Calu3 (cell line): ENCODE measurements around the gene TSHZ3. TPM values are rescaled to one million over a fixed set of nuclear protein-coding genes. Genes with fewer than 3 reads are reported as not detected.

Source experiments
- BruUV-seq: library from RNA; stranded (reverse); fragments of 400-500 nt; replicated peaks from 2 replicates; lab custom pipeline; 2021; lab: Mats Ljungman, UMichigan
- CTCF ChIA-PET: fragments of 300-600 bp; sonication (Branson Sonifier 250); formaldehyde crosslinking; loops from one replicate; lab custom pipeline; 2022; ENCODE audit warnings: antibody characterized with exemption; lab: Charles Lee
- DNase-seq: peaks from one replicate; pipeline ENCODE4 v3.0.0; 2022
- H3K27ac Mint-ChIP-seq: one replicate; pipeline ENCODE4 v1.8.0; 2022; ENCODE audit warnings: mixed read lengths; ENCODE audit not compliant: unreplicated experiment
- H3K27me3 Mint-ChIP-seq: one replicate; pipeline ENCODE4 v1.8.0; 2022; ENCODE audit warnings: mixed read lengths; ENCODE audit not compliant: unreplicated experiment
- H3K36me3 Mint-ChIP-seq: one replicate; pipeline ENCODE4 v1.8.0; 2022; ENCODE audit warnings: mild to moderate bottlenecking, moderate library complexity, mixed read lengths; ENCODE audit not compliant: insufficient read depth, unreplicated experiment
- H3K4me1 Mint-ChIP-seq: one replicate; pipeline ENCODE4 v1.8.0; 2022; ENCODE audit warnings: mild to moderate bottlenecking, low read depth, mixed read lengths; ENCODE audit not compliant: unreplicated experiment
- H3K4me3 Mint-ChIP-seq: one replicate; pipeline ENCODE4 v1.8.0; 2022; ENCODE audit warnings: mild to moderate bottlenecking, low read depth, moderate library complexity, mixed read lengths; ENCODE audit not compliant: unreplicated experiment
- H3K9me3 Mint-ChIP-seq: one replicate; pipeline ENCODE4 v1.8.0; 2022; ENCODE audit warnings: low read depth, mixed read lengths; ENCODE audit not compliant: unreplicated experiment
- CTCF ChIP-seq: fragments of 200-600 bp; IDR thresholded peaks from one replicate; pipeline ENCODE4 v1.8.0; 2022; ENCODE audit warnings: antibody characterized with exemption; ENCODE audit not compliant: unreplicated experiment
- intact Hi-C: fragments of 100-400 bp; cut with micrococcal nuclease; formaldehyde crosslinking; loops from one replicate; pipeline ENCODE4 v1.10.0; 2022; ENCODE audit not compliant: unreplicated experiment
- total RNA-seq: library from RNA; stranded (reverse); gene quantifications from 2 replicates; pipeline ENCODE4 v1.2.3, GENCODE V29; 2022

The TSHZ3 gene
- total RNA-seq, 1 experiment from 2014 or later = not detected

DNA sequence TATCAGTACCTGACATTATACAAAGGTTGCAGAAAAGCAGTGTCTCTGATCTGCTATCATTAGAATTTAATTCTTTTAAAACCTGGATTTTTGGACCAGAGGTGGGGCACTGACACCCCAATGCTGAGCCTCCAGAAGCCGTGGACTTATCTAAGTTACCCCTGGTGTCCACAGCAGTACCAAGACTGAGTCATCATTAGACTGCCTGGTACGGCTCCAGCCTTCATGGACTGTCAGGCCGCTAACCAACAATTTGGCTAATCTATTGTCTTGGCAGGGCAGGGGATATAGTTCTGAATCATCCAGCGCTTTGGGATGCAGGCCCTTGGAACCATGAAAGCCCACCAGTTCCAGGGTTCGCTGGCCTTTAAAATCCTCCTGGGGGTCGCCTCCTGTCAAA is 78.3 kb downstream of the TSHZ3 start:
- TF ChIP-seq CTCF = no peak
- intact Hi-C loops = no loop called here
- BruUV-seq = no TSS peak
- CTCF ChIA-PET = no interaction called here
- H3K4me1 Mint-ChIP-seq = no peaks in the 10 kb centered on the region
- no peak overlapping the region for H3K4me3 Mint-ChIP-seq
- peaks cover 20% of the 10 kb centered on the region for H3K9me3 Mint-ChIP-seq
- peaks cover 3% of the 10 kb centered on the region for H3K36me3 Mint-ChIP-seq
- H3K27ac Mint-ChIP-seq = no peak overlapping the region
- no peak for DNase-seq
- no peaks in the 10 kb centered on the region for H3K27me3 Mint-ChIP-seq

- CTCF ChIA-PET = no interaction called here
These were observed 79.7 kb downstream of the TSHZ3 start for GRCh38 chr19:31269425-31270127.

GRCh38 chr19:31268751-31269383 is 80.4 kb downstream of the TSHZ3 start:
- CTCF ChIA-PET = no interaction called here
- peaks cover 17% of the 10 kb centered on the region for H3K9me3 Mint-ChIP-seq
- H3K27ac Mint-ChIP-seq = no peak overlapping the region
- H3K4me1 Mint-ChIP-seq = no peaks in the 10 kb centered on the region
- DNase-seq = no peak
- TF ChIP-seq CTCF = no peak
- peaks cover 3% of the 10 kb centered on the region for H3K36me3 Mint-ChIP-seq
- H3K27me3 Mint-ChIP-seq = no peaks in the 10 kb centered on the region
- intact Hi-C loops = no loop called here
- no peak overlapping the region for H3K4me3 Mint-ChIP-seq
- no TSS peak for BruUV-seq

More at GRCh38 chr19:31269425-31270127, 79.7 kb downstream of the TSHZ3 start:
- Mint-ChIP-seq H3K36me3 (peaks cover 3% of the 10 kb centered on the region), H3K27ac (no peak overlapping the region), H3K27me3 (no peaks in the 10 kb centered on the region), H3K4me3 (no peak overlapping the region), H3K9me3 (peaks cover 18% of the 10 kb centered on the region), H3K4me1 (no peaks in the 10 kb centered on the region)
- TF ChIP-seq CTCF = no peak
- no TSS peak for BruUV-seq
- DNase-seq = no peak
- intact Hi-C loops = no loop called here

DNA sequence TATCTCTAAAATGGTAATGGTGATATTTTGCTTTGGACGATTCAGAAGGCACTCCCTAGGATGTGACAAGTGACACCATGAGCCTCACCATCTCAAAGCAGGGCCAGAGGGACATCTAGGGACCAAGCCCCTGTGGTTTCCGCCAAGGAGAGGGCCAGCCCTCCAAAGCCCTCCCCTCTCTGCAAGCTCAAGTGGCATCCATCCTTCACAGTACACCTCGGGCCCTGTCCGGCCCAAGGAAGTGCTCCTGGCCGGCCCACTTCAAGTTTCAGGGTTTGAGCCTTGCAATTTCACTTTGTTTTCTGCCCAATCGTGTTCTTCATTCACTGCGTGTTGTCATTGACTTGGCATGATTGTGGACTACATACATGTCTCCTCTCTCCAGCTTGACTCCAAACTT is 82.5 kb downstream of the TSHZ3 start:
- H3K4me1 Mint-ChIP-seq = no peaks in the 10 kb centered on the region
- TF ChIP-seq CTCF = no peak
- peaks cover 12% of the 10 kb centered on the region for H3K9me3 Mint-ChIP-seq
- CTCF ChIA-PET = no interaction called here
- DNase-seq = no peak
- H3K4me3 Mint-ChIP-seq = no peak overlapping the region
- H3K36me3 Mint-ChIP-seq = peaks cover 3% of the 10 kb centered on the region
- no peak overlapping the region for H3K27ac Mint-ChIP-seq
- H3K27me3 Mint-ChIP-seq = no peaks in the 10 kb centered on the region
- BruUV-seq = no TSS peak
- intact Hi-C loops = no loop called here
